ENCODE results near the gene PTPRM. TPM values are rescaled to one million over a fixed set of nuclear protein-coding genes. Genes with fewer than 3 reads are reported as not detected.

PTPRM gene
- total RNA-seq, 1 donor from 2014 or later: 65.5 TPM

- Histone ChIP-seq H3K27me3 (ENCODE audit: control insufficient read depth, insufficient read depth, low read length) (no peaks in the 10 kb centered on the region), H3K4me3 (ENCODE audit: low read depth, low read length) (no peak overlapping the region), H3K36me3 (ENCODE audit: control insufficient read depth, insufficient read depth, low read length) (no peaks in the 10 kb centered on the region)
- no peak for TF ChIP-seq CTCF (IDR thresholded peaks at IDR 0.05; ENCODE audit: insufficient read depth, low read length, poor library complexity, severe bottlenecking)
- no peak for DNase-seq (ENCODE audit: low read depth)
These were observed 609.4 kb downstream of the PTPRM start for GRCh38 chr18:8176554-8176953.

- DNase-seq (ENCODE audit: low read depth): no peak
These were observed 610.4 kb downstream of the PTPRM start for GRCh38 chr18:8177330-8178016.

GRCh38 chr18:8186413-8186812 is 619.3 kb downstream of the PTPRM start:
- TF ChIP-seq CTCF (IDR thresholded peaks at IDR 0.05; ENCODE audit: insufficient read depth, low read length, poor library complexity, severe bottlenecking): no peak
- H3K4me3 ChIP-seq (ENCODE audit: low read depth, low read length): no peak overlapping the region
- H3K27me3 ChIP-seq (ENCODE audit: control insufficient read depth, insufficient read depth, low read length): no peaks in the 10 kb centered on the region
- DNase-seq (ENCODE audit: low read depth): no peak
- H3K36me3 ChIP-seq (ENCODE audit: control insufficient read depth, insufficient read depth, low read length): no peaks in the 10 kb centered on the region

More at GRCh38 chr18:8177330-8178016, 610.4 kb downstream of the PTPRM start:
- no peaks in the 10 kb centered on the region for H3K27me3 ChIP-seq (ENCODE audit: control insufficient read depth, insufficient read depth, low read length)
- no peak overlapping the region for H3K4me3 ChIP-seq (ENCODE audit: low read depth, low read length)
- H3K36me3 ChIP-seq (ENCODE audit: control insufficient read depth, insufficient read depth, low read length): no peaks in the 10 kb centered on the region
- TF ChIP-seq CTCF (IDR thresholded peaks at IDR 0.05; ENCODE audit: insufficient read depth, low read length, poor library complexity, severe bottlenecking): no peak

- TF ChIP-seq CTCF (IDR thresholded peaks at IDR 0.05; ENCODE audit: insufficient read depth, low read length, poor library complexity, severe bottlenecking): no peak
- no peaks in the 10 kb centered on the region for H3K27me3 ChIP-seq (ENCODE audit: control insufficient read depth, insufficient read depth, low read length)
- no peak overlapping the region for H3K4me3 ChIP-seq (ENCODE audit: low read depth, low read length)
- no peak for DNase-seq (ENCODE audit: low read depth)
- no peaks in the 10 kb centered on the region for H3K36me3 ChIP-seq (ENCODE audit: control insufficient read depth, insufficient read depth, low read length)
These were observed 621.1 kb downstream of the PTPRM start for GRCh38 chr18:8188184-8188583.

- no peaks in the 10 kb centered on the region for H3K36me3 ChIP-seq (ENCODE audit: control insufficient read depth, insufficient read depth, low read length)
- no peak for TF ChIP-seq CTCF (IDR thresholded peaks at IDR 0.05; ENCODE audit: insufficient read depth, low read length, poor library complexity, severe bottlenecking)
- no peak for DNase-seq (ENCODE audit: low read depth)
- H3K4me3 ChIP-seq (ENCODE audit: low read depth, low read length): no peak overlapping the region
- H3K27me3 ChIP-seq (ENCODE audit: control insufficient read depth, insufficient read depth, low read length): no peaks in the 10 kb centered on the region
These were observed 623.9 kb downstream of the PTPRM start for GRCh38 chr18:8190980-8191379.

GRCh38 chr18:8194431-8194830 is 627.3 kb downstream of the PTPRM start:
- no peaks in the 10 kb centered on the region for H3K36me3 ChIP-seq (ENCODE audit: control insufficient read depth, insufficient read depth, low read length)
- TF ChIP-seq CTCF (IDR thresholded peaks at IDR 0.05; ENCODE audit: insufficient read depth, low read length, poor library complexity, severe bottlenecking): no peak
- DNase-seq (ENCODE audit: low read depth): no peak
- H3K27me3 ChIP-seq (ENCODE audit: control insufficient read depth, insufficient read depth, low read length): no peaks in the 10 kb centered on the region
- no peak overlapping the region for H3K4me3 ChIP-seq (ENCODE audit: low read depth, low read length)
